Measurements from ENCODE around the gene ROCK2. TPM values are rescaled to one million over a fixed set of nuclear protein-coding genes. Genes with fewer than 3 reads are reported as not detected.

ROCK2 gene
- total and polyA plus RNA-seq, 2 of the 8 experiments (the other 6 are each of a cell fraction or from before 2014, with no cell fraction given), result 2.7 to 29.0 TPM

- FAIRE-seq, result no peak
Observed at GRCh38 chr2:11200651-11201050, 143.8 kb downstream of the ROCK2 start.

More at GRCh38 chr2:11200651-11201050, 143.8 kb downstream of the ROCK2 start:
- no peak overlapping the region for H2AK5ac ChIP-seq (ENCODE audit: low read depth, low read length)
- H2BK15ac ChIP-seq (ENCODE audit: low read length), result no peak overlapping the region
- no peak overlapping the region for H3K9ac ChIP-seq (replicated peaks in 1 of 4; ENCODE audit: extremely low read depth in 1 of 4, low read depth in 3 of 4, low read length in 3 of 4)
- H4K20me1 ChIP-seq (replicated peaks in 1 of 2; ENCODE audit: control insufficient read depth in 1 of 2, insufficient read depth in 2 of 2, low read length in 2 of 2), result no peaks in the 10 kb centered on the region
- no peak overlapping the region for H2BK20ac ChIP-seq (ENCODE audit: low read length)
- no peak overlapping the region for H3K4me3 ChIP-seq (ENCODE audit: extremely low read depth in 1 of 4, insufficient read depth in 2 of 4, low read depth in 3 of 4, low read length in 4 of 4)
- H3K23me2 ChIP-seq (ENCODE audit: low read depth, low read length), result no peaks in the 10 kb centered on the region
- TF ChIP-seq BACH1 (IDR thresholded peaks at IDR 0.05; ENCODE audit: low read length) (no peak), GTF2F1 (IDR thresholded peaks at IDR 0.05; ENCODE audit: borderline replicate concordance, low read depth, low read length) (no peak), SP1 (IDR thresholded peaks at IDR 0.05; ENCODE audit: low read depth, low read length) (no peak), YY1 (IDR thresholded peaks at IDR 0.05; ENCODE audit: low read depth, low read length) (no peak), TBP (IDR thresholded peaks at IDR 0.05; ENCODE audit: low read depth, low read length) (no peak), TAF1 (IDR thresholded peaks at IDR 0.05; ENCODE audit: low read depth, low read length) (no peak), SUZ12 (IDR thresholded peaks at IDR 0.05; ENCODE audit: low read length) (no peak)
- POLR2A ChIA-PET (ENCODE audit: partially characterized antibody), result no interaction called here
- H2AFZ ChIP-seq (ENCODE audit: low read length), result no peak overlapping the region
- H4K5ac ChIP-seq (ENCODE audit: insufficient read length, low read depth, low read length), result no peak overlapping the region
- H2BK12ac ChIP-seq (ENCODE audit: low read depth, low read length), result no peak overlapping the region
- H3K14ac ChIP-seq (ENCODE audit: insufficient read length), result no peak overlapping the region
- no peak overlapping the region for H4K91ac ChIP-seq (replicated peaks; ENCODE audit: insufficient read length, low read length)
- DNase-seq (ENCODE audit: low read depth in 1 of 2, low spot score in 2 of 2), result no peak
- H3K4ac ChIP-seq (replicated peaks; ENCODE audit: insufficient read length, low read depth, low read length), result no peak overlapping the region
- H3K4me2 ChIP-seq (ENCODE audit: insufficient read depth in 1 of 2, low read depth in 2 of 2, low read length in 2 of 2), result no peak overlapping the region
- CTCF ChIA-PET (ENCODE audit: partially characterized antibody), result interaction anchor here (0.6 to 1.3 kb wide), 4 partner anchors 75 to 382 kb away, joined by 3 read pairs; no protein-coding TSS in a partner anchor
- H3K27me3 ChIP-seq (replicated peaks in 1 of 4; ENCODE audit: control insufficient read depth in 3 of 4, extremely low read depth in 1 of 4, insufficient read depth in 3 of 4, low read length in 3 of 4), result no peaks in the 10 kb centered on the region
- 94% methylated on average over 2 of the region's 2 CpGs; no CpG with 5 or more reads in 1 of the 2 experiments for WGBS, 2 experiments (ENCODE audit: extremely low coverage in 1 of 2, insufficient coverage in 1 of 2, insufficient read length in 1 of 2, insufficient replicate concordance in 2 of 2, low coverage in 1 of 2, low lambda C conversion rate in 2 of 2, missing lambda C conversion rate in 1 of 2)
- peaks cover 0 to 53% (median 14%) of the 10 kb centered on the region in 4 experiments; a peak in 5 of 8 replicates for H3K36me3 ChIP-seq (ENCODE audit: control insufficient read depth in 2 of 4, insufficient read depth in 4 of 4, low read length in 3 of 4)
- no peak overlapping the region for H3K27ac ChIP-seq (ENCODE audit: low read depth, low read length)
- no peaks in the 10 kb centered on the region for H3K9me3 ChIP-seq (ENCODE audit: insufficient read depth in 2 of 2, low read depth in 1 of 2, low read length in 1 of 2)
- H3K79me1 ChIP-seq (ENCODE audit: low read depth, low read length), result no peaks in the 10 kb centered on the region
- no peaks in the 10 kb centered on the region for H3K4me1 ChIP-seq (replicated peaks in 1 of 4; ENCODE audit: control insufficient read depth in 3 of 4, insufficient read depth in 4 of 4, low read length in 3 of 4)
- no peak overlapping the region for H2BK120ac ChIP-seq (replicated peaks; ENCODE audit: low read depth, low read length)
- H3K23ac ChIP-seq (ENCODE audit: insufficient read length), result no peak overlapping the region
- H3K56ac ChIP-seq (replicated peaks; ENCODE audit: insufficient read length, low read depth, low read length), result no peak overlapping the region
- no peak overlapping the region for H4K8ac ChIP-seq (ENCODE audit: extremely low read depth, insufficient read depth, low read length)
- H3K18ac ChIP-seq (ENCODE audit: extremely low read depth, low read length), result no peak overlapping the region
- no peaks in the 10 kb centered on the region for H3K79me2 ChIP-seq (ENCODE audit: control insufficient read depth in 1 of 2, insufficient read depth in 2 of 2, low read length in 2 of 2)
- no peak overlapping the region for H2BK5ac ChIP-seq (ENCODE audit: low read depth, low read length)

All from H1 (cell line).